ENCODE measurements around the gene AKAP12. TPM values are rescaled to one million over a fixed set of nuclear protein-coding genes. Genes with fewer than 3 reads are reported as not detected.

AKAP12 gene
- total RNA-seq, 1 donor from 2014 or later: 15.4 TPM

DNA sequence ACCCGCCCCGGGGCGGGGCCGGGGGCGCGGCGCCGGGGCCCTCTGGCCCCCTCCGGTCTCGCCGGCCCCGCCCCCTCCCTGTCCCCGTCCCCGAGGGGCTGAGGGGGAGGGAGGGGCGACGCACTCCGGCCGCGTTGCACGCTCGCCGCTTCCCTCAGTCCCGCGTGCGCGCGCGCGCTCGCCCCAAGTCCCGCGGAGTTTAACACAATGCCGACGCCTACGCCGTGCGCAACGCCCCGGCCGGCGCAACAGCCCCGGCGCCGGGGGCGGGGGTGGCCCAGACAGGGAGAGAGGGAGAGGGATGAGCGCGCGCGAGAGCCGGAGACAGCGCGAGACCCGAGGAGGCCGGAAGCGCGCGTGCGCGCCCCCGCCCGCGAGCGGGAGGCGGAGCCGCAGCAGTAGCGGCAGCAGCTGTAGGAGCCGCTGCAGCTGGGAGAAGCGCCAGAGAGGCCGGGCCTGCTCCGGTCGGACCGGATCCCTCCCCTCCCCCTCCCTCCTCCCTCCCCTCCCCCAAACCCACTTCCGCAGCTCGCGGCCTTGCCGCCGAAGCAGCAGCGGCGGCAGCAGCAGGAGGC lies 150.6 kb downstream of the AKAP12 start:
- intact Hi-C loops (cut with DNase I): loop anchor here (1.0 kb wide), 2 partner anchors 16 to 62 kb away; partner anchors contain the start of gene RMND1
- peak; percentile 98 for DNase-seq (ENCODE audit: low spot score)

DNA sequence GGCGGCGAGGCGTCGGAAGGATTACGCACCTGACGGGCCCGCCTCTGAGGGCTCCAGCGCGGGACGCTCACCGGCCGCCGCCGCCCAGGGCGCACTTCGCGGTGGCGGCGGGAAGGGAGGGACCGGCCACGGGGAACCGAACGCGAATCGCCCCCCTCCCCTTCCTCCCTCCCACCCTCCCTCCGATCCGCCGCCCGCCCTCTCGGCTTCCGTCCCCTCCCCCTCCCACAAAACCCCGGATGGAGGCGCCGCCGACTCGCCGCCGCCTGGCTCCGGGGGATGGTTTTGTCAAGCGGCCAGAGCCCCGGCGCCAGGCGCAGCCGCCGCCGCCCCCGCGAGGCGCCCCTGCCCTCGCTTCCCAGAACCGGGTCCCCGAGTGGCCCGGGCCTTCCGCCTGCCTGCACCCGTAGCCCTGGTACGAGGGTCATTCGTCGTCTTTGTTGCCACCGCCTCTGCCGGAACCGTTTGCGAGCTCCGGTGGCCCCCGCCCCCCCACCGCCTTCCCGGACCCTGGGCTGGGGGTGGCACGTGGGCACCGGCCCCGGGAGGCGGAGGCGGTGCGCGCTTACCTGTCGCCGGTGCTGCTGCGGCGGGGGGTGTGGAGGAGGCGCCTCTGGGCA lies 151.2 kb downstream of the AKAP12 start:
- intact Hi-C loops (cut with DNase I): loop anchor here (1.0 kb wide), 2 partner anchors 17 to 61 kb away; partner anchors contain the start of gene RMND1
- DNase-seq (ENCODE audit: low spot score): peak; percentile 91

DNA sequence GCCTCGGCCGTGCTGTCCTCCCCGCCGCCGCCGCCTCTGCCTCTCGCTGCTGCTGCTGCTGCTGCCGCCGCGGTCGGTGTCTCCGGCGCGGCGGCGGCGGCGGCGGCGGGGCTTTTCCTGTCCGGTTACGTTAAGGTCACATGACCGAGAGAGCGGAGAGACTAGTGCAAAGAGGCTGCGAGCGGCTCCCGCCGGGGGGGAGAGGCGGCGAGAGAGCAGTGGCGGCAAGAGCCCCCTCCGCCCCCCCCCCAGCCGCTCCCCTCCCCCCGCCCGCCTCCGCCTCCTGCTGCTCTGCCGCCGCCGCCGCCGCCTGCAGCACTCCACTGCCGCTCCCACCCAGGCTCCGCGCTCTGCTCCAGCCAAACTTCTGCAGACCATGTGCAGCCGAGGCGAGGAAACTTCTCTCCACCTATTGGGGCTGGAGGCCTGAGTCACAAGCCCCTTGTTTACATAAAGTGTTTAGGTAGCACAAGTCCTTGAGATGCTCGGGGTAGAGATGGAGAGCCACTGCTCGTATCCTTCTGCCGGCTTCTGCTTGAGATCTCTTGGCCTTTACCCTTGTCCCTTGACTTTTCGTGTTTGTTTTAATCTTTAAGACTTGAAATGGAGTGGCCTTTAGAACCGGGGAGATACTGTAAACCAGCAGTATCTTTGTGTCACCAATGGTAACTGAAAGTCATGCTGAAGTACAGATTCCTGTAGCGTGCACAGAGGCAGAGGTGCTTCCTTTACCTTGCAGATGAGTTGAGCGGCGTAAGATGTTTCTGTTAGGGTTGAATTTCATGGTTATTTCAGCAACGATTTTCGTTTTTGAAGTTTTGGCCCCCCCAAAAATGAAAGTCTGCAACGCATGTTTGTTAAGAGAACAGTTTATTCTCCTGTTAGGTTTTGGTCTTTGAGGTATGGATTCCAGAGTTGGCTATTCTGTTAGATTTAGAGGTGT lies 152.0 kb downstream of the AKAP12 start, which contains the start of gene ZBTB2:
TSS of gene ZBTB2 (minus strand) at position 89 of the 943 bp plus-strand sequence. CDS start 17,922 bp downstream, outside the sequence.
- intact Hi-C loops (cut with DNase I): no loop called here
- peak; percentile 80 for DNase-seq (ENCODE audit: low spot score)

GRCh38 chr6:151392427-151392826 lies 152.7 kb downstream of the AKAP12 start:
- intact Hi-C loops (cut with DNase I): no loop called here

DNA sequence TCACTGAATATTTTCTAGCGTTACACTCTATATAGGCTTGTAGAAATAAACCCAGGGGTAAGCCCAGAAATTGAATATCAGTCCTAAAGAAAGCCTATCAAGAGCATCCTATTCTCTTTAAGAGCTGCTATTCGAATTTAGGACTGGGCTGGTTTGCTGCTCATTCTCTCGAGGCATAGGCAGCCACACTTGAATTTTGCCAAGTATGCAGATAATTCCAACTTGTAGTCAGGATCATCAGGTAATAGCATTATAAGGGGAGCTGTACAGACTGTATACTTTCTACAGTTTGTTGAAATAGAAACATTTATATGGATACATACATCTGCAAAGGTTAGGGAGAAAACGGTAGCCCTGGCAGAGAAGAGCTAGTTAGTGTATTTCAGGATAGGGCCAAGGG lies 153.6 kb downstream of the AKAP12 start:
- intact Hi-C loops (cut with DNase I): no loop called here
- no peak for DNase-seq (ENCODE audit: low spot score)

More at GRCh38 chr6:151392427-151392826, 152.7 kb downstream of the AKAP12 start:
- no peak for DNase-seq (ENCODE audit: low spot score)

GRCh38 chr6:151399679-151400078 lies 159.9 kb downstream of the AKAP12 start:
- DNase-seq (ENCODE audit: low spot score): no peak
- intact Hi-C loops (cut with DNase I): no loop called here

DNA sequence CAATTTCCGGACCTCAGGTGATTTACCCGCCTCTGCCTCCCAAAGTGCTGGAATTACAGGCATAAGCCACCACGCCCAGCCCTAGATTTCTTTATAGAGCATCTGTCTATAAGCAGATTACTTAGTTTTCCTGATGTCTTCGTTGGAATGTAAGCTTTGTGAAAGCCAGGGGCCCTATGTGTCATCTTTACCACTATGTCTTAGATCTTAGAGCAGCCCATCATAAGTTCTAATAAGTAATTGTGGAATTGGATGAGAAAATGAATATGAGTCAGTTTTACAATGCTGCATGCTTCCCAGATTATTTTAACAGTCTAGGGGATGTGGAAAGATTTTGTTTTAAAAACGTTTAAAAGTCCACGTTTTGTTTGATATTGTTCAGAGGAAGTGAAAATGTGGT lies 160.7 kb downstream of the AKAP12 start:
- no peak for DNase-seq (ENCODE audit: low spot score)
- intact Hi-C loops (cut with DNase I): no loop called here

GRCh38 chr6:151402228-151402627 lies 162.5 kb downstream of the AKAP12 start:
- intact Hi-C loops (cut with DNase I): no loop called here
- no peak for DNase-seq (ENCODE audit: low spot score)

GRCh38 chr6:151403919-151404308 lies 164.1 kb downstream of the AKAP12 start:
- DNase-seq (ENCODE audit: low spot score): no peak
- intact Hi-C loops (cut with DNase I): no loop called here

Other genes with a start within 250 kb of the AKAP12 start
- gene ZBTB2, start 151.6 kb downstream of the AKAP12 start, total RNA-seq: 8.0 TPM
- gene RMND1, start 212.2 kb downstream of the AKAP12 start, total RNA-seq: 11.5 TPM

Measured in cardiac septum (tissue), 1 donor.